Osteoblast (primary cell): ENCODE measurements around the gene THOC5. TPM values are rescaled to one million over a fixed set of nuclear protein-coding genes. Genes with fewer than 3 reads are reported as not detected.

ENCODE experiments used
- DNase-seq: peaks from one replicate; pipeline ENCODE4 v3.0.0; 2011; ENCODE audit warnings: low spot score, mixed read lengths; ENCODE audit not compliant: insufficient read length; ENCODE audit errors: missing footprints
- H2AFZ ChIP-seq: 2 replicates; pipeline ENCODE4 v1.6.0; 2011; ENCODE audit warnings: mild to moderate bottlenecking, low read length
- H3K27ac ChIP-seq: 2 replicates; pipeline ENCODE4 v1.5.1; 2011; ENCODE audit warnings: mild to moderate bottlenecking, low read depth, low read length, moderate library complexity
- H3K27me3 ChIP-seq: 2 replicates; pipeline ENCODE4 v1.6.0; 2012; ENCODE audit warnings: mild to moderate bottlenecking, control low read depth, inconsistent platforms, low read length, moderate library complexity; ENCODE audit not compliant: insufficient read depth
- H3K36me3 ChIP-seq: 2 replicates; pipeline ENCODE4 v1.5.1; 2011; ENCODE audit warnings: mild to moderate bottlenecking, low read length, control low read depth, moderate library complexity; ENCODE audit not compliant: insufficient read depth
- H3K4me1 ChIP-seq: 2 replicates; pipeline ENCODE4 v1.5.1; 2011; ENCODE audit warnings: mild to moderate bottlenecking, low read length, control low read depth, moderate library complexity; ENCODE audit not compliant: insufficient read depth
- H3K4me2 ChIP-seq: 2 replicates; pipeline ENCODE4 v1.6.0; 2011; ENCODE audit warnings: mild to moderate bottlenecking, low read length; ENCODE audit not compliant: insufficient read depth
- H3K4me3 ChIP-seq: fragments of 200-600 bp; sonication (generic); 3 replicates; pipeline ENCODE4 v1.5.1; 2012; ENCODE audit warnings: mild to moderate bottlenecking, low read length, inconsistent platforms; ENCODE audit not compliant: insufficient read depth
- H3K79me2 ChIP-seq: 2 replicates; pipeline ENCODE4 v1.6.0; 2012; ENCODE audit warnings: mild to moderate bottlenecking, low read length, control low read depth, inconsistent platforms; ENCODE audit not compliant: insufficient read depth
- H3K9me3 ChIP-seq: 2 replicates; pipeline ENCODE4 v1.5.1; 2011; ENCODE audit warnings: low read depth, low read length, control low read depth
- H4K20me1 ChIP-seq: 2 replicates; pipeline ENCODE4 v1.6.0; 2012; ENCODE audit warnings: mild to moderate bottlenecking, low read length, control low read depth; ENCODE audit not compliant: insufficient read depth
- CTCF ChIP-seq: IDR thresholded peaks from 2 replicates; pipeline ENCODE4 v1.5.1; 2011; ENCODE audit warnings: mild to moderate bottlenecking, low read depth, low read length, moderate library complexity; ENCODE audit errors: extremely low read depth
- total RNA-seq: library from RNA; depleted of rRNA; stranded (reverse); fragments of >200 nt; gene quantifications from 2 replicates; pipeline ENCODE4 v1.2.3, GENCODE V29; 2012

THOC5 gene
- total RNA-seq, 1 donor, result 63.7 TPM

- DNase-seq, result no peak
- no peak for TF ChIP-seq CTCF
- H3K27me3 ChIP-seq, result peaks cover 43% of the 10 kb centered on the region
These were observed 80.6 kb downstream of the THOC5 start for GRCh38 chr22:29473001-29473400.

GRCh38 chr22:29470159-29470855 lies 83.2 kb downstream of the THOC5 start:
- Histone ChIP-seq H3K27me3 (peaks cover 25% of the 10 kb centered on the region), H3K9me3 (no peaks in the 10 kb centered on the region), H3K4me3 (peak overlapping the region; percentile 49), H3K27ac (no peak overlapping the region), H2AFZ (peak overlapping the region; percentile 35), H4K20me1 (no peaks in the 10 kb centered on the region), H3K4me1 (no peaks in the 10 kb centered on the region), H3K79me2 (no peaks in the 10 kb centered on the region), H3K36me3 (no peaks in the 10 kb centered on the region), H3K4me2 (peak overlapping the region; percentile 54)
- DNase-seq, result peak; percentile 96
- TF ChIP-seq CTCF, result peak; percentile 71

More at GRCh38 chr22:29473001-29473400, 80.6 kb downstream of the THOC5 start:
- H3K36me3 ChIP-seq, result no peaks in the 10 kb centered on the region
- H3K4me1 ChIP-seq, result no peaks in the 10 kb centered on the region
- no peaks in the 10 kb centered on the region for H4K20me1 ChIP-seq
- no peaks in the 10 kb centered on the region for H3K79me2 ChIP-seq
- no peak overlapping the region for H3K4me2 ChIP-seq
- no peak overlapping the region for H2AFZ ChIP-seq
- no peak overlapping the region for H3K4me3 ChIP-seq
- H3K9me3 ChIP-seq, result no peaks in the 10 kb centered on the region
- H3K27ac ChIP-seq, result no peak overlapping the region

DNA sequence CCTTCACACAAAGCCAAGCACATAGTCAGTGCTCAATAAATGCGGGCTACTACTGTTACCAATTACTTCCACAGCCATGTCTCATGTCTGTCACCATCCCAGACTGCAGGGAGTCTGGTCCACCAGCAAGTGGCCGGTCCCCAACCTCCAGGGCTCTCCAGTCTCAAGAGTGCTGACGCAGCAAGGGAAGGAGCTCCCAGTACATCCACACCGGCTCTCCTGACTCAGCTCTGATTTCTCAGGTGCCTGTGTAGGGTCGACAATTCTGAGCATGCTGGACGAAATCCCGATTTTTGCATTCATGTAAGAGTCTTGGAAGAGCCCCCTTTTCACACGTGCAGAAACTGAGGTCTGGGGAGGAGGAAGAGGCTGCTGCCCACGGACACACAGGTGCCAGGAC lies 83.8 kb downstream of the THOC5 start:
- H3K36me3 ChIP-seq, result no peaks in the 10 kb centered on the region
- peaks cover 25% of the 10 kb centered on the region for H3K27me3 ChIP-seq
- no peak overlapping the region for H2AFZ ChIP-seq
- no peak for DNase-seq
- no peak overlapping the region for H3K27ac ChIP-seq
- no peak overlapping the region for H3K4me3 ChIP-seq
- H3K4me1 ChIP-seq, result no peaks in the 10 kb centered on the region
- H3K4me2 ChIP-seq, result peak overlapping the region; percentile 54
- TF ChIP-seq CTCF, result no peak
- no peaks in the 10 kb centered on the region for H3K9me3 ChIP-seq
- H4K20me1 ChIP-seq, result no peaks in the 10 kb centered on the region
- H3K79me2 ChIP-seq, result no peaks in the 10 kb centered on the region

DNA sequence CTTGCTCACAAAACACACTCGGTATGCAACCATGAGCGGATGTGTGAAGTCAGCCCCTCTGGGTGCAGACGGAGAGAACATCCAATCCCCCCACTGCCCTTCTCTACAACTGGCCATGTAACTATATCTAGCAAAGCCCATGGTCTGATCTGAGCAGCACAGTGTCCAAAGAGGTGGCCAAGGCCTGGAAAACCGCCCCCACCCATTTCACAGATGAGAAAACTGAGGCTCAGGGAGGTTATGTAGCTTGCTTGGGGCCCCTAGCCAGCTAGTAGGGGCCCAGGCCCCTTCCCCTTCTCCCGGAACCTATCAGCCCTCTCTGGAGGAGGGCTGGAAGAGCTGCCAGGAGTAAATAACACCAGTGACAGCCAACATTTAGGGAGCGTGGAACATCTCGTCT lies 89.0 kb downstream of the THOC5 start:
- H3K4me1 ChIP-seq, result no peaks in the 10 kb centered on the region
- no peaks in the 10 kb centered on the region for H4K20me1 ChIP-seq
- no peak overlapping the region for H3K4me2 ChIP-seq
- no peaks in the 10 kb centered on the region for H3K36me3 ChIP-seq
- no peak overlapping the region for H2AFZ ChIP-seq
- H3K4me3 ChIP-seq, result no peak overlapping the region
- TF ChIP-seq CTCF, result no peak
- no peak overlapping the region for H3K27ac ChIP-seq
- H3K27me3 ChIP-seq, result peaks cover 7% of the 10 kb centered on the region
- no peak for DNase-seq
- H3K79me2 ChIP-seq, result no peaks in the 10 kb centered on the region
- no peaks in the 10 kb centered on the region for H3K9me3 ChIP-seq
